ENCODE results near the gene ASMT.
"Not testable (repeated sequence)": the region's sequence is repeated elsewhere in the genome, so short reads cannot be mapped to it uniquely, and the experiment has no call there.

The ASMT gene

DNA sequence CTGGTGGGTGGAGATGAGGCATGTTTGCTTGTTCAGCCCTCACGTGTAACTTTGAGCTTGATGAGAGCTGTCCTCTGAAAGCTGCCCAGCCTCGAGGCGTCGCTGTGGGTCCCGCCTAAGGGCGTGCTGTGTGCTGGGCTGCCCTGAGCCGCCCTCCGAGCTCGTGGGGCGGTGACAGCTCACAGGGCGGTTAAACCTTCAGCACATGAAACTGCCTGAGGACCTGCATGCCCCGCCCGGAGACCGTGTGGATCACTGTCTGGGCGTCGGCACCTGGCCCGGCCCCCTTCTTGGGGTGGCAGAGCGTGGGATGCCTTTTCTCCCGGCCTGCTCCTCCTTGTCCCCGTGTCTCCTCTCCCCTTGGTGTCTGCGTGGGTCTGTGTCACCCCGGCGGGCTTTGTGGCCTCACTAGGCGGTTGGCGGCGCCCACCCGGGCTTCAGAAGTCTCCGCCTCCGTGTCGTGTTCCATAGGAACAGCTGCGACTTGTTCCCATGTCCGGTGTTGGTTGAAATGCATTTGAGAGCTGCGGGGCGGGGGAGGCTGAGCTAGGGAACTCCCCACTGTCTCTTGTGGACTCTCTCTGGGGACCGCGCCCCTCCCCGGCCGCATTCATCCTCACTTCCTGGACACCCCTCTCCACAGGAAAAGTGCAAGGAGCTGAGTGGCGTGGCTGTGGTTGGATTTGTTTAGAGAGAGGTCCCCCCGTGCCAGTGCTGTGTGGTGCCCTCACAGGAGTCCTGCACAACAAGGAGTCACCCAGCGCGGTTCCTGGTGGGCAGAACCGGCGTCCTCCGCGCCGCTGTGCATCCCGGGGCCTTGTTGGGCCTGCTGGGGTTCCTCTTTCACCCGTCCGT lies 16.6 kb upstream of the ASMT start:
- DNase-seq (ENCODE audit: low spot score): no peak

DNA sequence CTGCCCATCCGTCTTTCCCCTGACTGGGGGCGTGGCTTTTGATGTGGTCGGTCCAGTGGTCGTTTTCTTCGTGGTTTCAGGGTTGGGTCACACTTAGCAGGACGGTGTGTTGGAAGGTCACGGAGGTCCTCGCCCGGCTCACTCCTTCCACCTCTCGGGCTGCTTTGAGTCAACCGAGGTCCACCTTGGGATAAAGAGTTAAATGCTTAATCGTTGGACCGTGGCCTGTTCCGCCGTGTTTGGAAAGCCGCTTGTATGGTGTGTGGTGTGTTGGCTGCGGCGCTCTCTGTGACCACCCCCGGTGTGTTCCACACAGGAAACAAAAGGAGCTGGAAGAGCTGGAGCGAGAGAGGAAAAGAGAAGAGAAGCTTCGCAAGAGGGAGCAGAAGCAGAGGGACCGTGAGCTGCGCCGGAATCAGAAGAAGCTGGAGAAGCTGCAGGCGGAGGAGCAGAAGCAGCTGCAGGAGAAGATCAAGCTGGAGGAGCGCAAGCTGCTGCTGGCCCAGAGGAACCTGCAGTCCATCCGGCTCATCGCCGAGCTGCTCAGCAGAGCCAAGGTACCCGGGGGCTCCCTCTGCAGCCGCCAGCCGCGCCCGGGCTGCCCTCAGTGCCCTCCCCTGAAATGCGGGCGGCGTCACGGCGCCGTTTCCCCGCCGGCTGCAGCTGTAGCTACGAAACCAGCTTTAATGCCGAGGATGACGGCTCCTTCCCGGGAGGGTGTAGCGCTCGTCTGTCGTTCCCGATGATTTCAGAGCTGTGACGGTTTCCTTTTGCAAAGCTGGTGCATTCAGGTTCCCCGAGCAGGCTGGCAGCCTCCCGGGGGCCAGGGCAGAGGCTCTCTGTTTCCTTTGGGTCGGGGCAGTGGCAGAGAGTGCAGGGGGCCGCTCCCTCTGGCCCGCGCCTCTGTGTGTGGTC lies 15.7 kb upstream of the ASMT start:
- no peak for DNase-seq (ENCODE audit: low spot score)

GRCh38 chrX:1599791-1600405 lies 15.0 kb upstream of the ASMT start:
- DNase-seq (ENCODE audit: low spot score): no peak

GRCh38 chrX:1600406-1601050 lies 14.3 kb upstream of the ASMT start:
- no peak for DNase-seq (ENCODE audit: low spot score)

- DNase-seq (ENCODE audit: low spot score): no peak
Observed at GRCh38 chrX:1601051-1601767, 13.7 kb upstream of the ASMT start.

GRCh38 chrX:1601768-1602085 lies 13.1 kb upstream of the ASMT start:
- no peak for DNase-seq (ENCODE audit: low spot score)

GRCh38 chrX:1602299-1602698 lies 12.6 kb upstream of the ASMT start:
- no peak for DNase-seq (ENCODE audit: low spot score)

GRCh38 chrX:1606496-1606895 lies 8.4 kb upstream of the ASMT start:
- no peak for DNase-seq (ENCODE audit: low spot score)

DNA sequence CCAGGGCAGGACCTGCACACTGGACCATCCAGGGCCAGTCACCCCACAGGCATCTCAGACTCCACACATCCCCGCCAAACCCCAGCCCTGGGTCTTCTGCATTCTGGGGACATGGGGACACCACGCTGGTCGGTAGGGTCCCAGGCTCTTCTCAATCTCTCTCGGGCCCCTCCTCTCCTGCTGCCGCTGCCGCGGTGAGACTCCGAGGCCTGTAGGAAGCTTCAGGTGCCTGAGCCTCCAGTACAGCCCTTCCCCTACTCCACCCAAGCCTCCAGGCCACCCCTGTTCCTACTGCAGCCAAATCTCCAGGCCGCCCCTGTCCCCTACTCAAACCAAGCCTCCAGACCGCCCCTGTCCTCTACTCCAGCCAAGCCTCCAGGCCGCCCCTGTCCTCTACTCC lies 5.5 kb upstream of the ASMT start:
- DNase-seq (ENCODE audit: low spot score): no peak

DNA sequence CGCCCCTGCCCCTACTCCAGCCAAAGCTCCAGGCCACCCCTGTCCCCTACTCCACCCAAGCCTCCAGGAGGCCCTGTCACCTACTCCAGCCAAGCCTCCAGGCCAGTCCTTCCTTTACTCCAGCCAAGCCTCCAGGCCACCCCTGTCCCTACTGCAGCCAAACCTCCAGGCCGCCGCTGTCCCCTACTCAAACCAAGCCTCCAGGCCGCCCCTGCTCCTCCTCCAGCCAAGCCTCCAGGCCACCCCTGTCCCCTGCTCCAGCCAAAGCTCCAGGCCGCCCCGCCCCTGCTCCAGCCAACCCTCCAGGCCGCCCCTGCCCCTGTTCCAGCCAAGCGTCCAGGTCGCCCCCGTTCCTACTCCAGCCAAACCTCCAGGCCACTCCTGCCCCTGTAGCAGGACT lies 5.1 kb upstream of the ASMT start:
- no peak for DNase-seq (ENCODE audit: low spot score)

- no peak for DNase-seq (ENCODE audit: low spot score)
Observed at GRCh38 chrX:1610166-1610565, 4.7 kb upstream of the ASMT start.

DNA sequence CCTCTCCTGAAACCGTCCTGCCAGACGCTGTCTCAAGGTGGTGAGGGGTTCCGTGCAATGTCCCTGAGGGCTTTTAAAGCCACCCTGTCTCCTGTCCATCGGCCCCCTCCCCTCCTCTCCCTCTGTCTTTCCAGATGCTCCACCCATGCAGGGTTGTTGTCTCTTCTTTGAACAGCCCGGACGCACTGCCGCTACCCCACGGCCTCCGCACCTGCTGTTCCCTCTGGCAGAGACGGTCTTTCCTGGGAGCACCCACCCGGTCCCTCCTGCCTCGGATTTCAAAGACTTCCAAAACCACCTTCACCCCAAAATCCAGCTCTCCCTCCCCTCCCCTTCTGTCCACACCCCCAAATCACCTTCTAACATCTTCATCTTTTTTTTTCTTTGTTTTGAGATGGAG lies 4.1 kb upstream of the ASMT start:
- DNase-seq (ENCODE audit: low spot score): no peak

DNA sequence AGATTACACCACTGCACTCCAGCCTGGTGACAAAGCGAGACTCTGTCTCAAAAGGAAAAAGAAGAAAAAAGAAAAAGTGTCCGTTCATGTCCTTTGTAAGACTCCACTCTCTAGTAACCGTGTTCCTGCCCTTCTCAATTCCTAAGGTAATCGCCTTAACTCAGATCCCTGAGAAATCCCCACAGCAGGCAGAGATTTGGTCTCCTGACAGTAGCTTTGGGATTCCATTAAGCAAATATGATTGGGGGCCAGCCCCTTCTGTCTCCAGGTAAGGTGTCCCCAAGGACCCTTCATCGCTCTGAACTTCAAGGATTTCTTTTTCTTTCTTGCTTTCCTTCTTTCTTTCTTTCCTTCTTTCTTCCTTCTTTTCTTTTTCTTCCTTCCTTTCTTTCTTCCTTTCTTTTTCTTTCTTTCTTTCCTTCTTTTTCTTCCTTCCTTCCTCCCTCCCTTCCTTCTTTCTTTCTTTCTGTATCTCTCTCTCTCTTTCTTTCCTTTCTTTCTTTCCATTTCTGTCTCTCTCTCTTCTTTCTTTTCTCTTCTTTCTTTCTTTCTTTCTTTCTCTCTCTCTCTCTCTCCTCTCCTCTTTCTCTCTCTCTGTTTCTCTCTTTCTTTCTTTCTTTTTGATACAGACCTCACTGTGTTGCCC lies 2.1 kb upstream of the ASMT start:
- no peak for DNase-seq (ENCODE audit: low spot score)

GRCh38 chrX:1618689-1619088 lies 3.8 kb downstream of the ASMT start:
- no peak for DNase-seq (ENCODE audit: low spot score)

- DNase-seq (ENCODE audit: low spot score): no peak
Observed at GRCh38 chrX:1623691-1624090, 8.8 kb downstream of the ASMT start.

- DNase-seq (ENCODE audit: low spot score): not testable (repeated sequence)
Observed at GRCh38 chrX:1624158-1624860, 9.4 kb downstream of the ASMT start.

DNA sequence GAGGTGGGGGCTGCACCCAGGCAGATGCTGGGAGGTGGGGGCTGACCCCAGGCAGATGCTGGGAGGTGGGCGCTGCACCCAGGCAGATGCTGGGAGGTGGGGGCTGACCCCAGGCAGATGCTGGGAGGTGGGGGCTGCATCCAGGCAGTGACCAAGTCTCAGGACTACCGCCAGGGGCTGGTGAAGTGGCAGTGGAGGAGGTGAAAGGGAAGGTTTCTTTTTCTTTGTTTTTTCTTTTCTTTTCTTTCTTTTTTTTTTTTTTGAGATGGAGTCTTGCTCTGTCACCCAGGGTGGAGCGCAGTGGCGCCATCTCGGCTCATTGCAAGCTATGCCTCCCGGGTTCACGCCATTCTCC lies 10.0 kb downstream of the ASMT start:
- not testable (repeated sequence) for DNase-seq (ENCODE audit: low spot score)

DNA sequence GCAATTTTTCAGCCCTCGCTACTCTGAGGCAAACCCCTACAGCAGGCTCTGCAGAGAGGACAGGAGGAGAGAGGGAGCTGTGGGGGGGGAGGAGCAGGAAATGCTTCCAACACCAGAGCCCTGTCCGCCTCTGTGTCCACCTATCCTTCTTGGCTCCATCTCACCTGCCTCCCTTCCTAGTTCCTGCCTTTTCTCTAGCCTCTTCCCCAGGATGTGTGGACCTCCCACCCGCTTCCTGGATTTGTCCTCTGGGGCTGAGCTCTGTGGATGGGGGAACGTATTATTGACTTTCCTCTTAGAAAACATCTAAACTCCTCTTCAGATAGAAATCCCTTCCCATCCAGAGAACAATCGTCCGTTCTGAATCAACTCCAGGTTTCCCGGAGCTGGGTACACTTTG lies 14.4 kb downstream of the ASMT start:
- no peak for DNase-seq (ENCODE audit: low spot score)

DNA sequence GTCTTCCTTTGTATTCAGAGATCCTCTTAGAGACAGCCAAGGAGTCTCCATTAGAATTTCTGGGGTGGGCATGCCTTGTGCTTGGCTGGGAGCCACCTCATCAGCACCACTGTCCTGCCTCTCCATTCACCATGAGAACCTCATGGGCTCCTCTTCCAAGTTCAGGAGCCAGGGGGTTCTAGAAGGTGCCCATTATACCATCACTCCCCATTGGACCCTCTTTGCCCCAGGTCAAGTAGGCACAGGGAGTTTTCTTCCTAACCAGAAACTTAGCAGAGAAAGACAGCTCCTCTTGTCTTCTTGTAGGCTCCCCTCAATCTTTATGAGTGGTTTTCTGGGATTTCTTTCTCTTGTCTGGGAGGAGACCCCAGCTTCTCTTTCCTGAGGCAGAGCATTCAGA lies 31.1 kb downstream of the ASMT start:
- DNase-seq (ENCODE audit: low spot score): no peak

GRCh38 chrX:1649621-1650020 lies 34.8 kb downstream of the ASMT start:
- DNase-seq (ENCODE audit: low spot score): no peak
